HG02798 (cell line): ENCODE results near the gene SUMO3.

Experiments
- ATAC-seq: cut with Tn5 transposase; IDR thresholded peaks from one replicate; pipeline ENCODE4 v1.9.1; 2021; ENCODE audit warnings: mild to moderate bottlenecking; ENCODE audit not compliant: unreplicated experiment, poor library complexity

Gene SUMO3

GRCh38 chr21:44805859-44806258, 12.0 kb downstream of the SUMO3 start:
- no peak for ATAC-seq

DNA sequence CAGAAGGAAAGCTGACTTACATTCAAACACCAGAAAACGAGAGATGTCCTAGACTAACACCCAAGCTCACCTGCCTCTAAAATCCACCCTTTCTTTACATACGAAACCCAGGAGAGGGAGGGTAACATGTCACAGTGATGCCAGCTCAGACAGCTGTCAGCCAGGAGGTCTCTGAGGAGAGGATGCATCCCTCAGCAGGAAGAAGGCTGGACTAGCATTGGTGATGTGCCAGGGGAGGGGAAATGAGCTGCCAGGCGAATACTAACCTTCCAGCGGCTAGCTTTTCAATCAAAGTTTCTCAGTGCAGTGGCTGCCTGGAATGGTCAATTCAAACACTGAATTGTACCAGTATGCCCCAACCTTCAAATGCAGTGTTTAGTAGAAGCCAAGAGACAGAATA, 12.6 kb downstream of the SUMO3 start:
- no peak for ATAC-seq

- no peak for ATAC-seq
These were observed 13.1 kb downstream of the SUMO3 start for GRCh38 chr21:44804762-44805161.

GRCh38 chr21:44803651-44804050, 14.2 kb downstream of the SUMO3 start:
- ATAC-seq, result no peak

- ATAC-seq, result no peak
These were observed 15.3 kb downstream of the SUMO3 start for GRCh38 chr21:44802396-44803153.

DNA sequence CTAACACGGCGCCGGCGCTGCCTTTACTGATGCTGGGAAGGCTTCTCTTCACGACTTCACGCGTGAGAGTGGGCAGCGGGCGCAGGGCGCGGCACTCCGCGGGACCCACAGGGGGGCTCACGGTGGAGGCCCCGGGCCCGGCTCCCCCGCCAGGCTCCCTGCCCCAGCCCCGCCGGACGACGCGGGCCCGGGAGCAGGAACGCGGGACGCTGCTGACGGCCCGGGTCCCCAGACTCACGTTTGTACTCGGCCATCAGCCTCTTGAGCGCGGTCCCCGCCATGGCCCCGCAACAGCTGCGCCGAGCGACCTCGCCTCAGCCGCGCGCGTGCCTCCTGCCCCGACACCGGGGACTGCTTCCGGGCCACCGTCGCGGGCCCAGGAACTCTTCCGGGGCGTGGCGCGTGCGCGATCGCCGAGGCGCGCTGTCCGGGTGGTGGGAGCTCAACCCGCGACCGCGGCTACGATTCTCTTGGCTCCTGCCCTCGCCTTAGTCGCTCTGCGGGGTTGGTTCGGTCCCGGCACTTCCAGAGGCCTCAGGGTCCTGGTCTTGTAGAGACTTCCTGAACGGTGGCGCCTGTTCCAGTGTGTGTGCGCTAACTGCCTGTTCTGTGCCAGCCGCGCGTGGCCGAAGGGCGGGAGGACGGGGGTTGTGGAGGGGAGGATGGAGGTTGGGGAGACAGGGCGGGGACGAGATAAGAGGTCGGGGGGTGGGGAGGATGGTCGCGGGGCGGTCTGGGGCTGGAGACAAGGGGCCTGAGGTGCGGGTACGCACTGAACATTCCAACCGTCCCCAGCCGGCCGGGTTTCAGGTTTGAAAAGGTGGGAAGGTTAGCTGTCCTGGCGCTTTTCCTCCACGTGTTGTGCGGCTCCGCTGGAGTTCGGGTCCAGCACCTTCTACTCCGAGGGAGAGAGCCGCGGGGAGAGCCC, 16.1 kb downstream of the SUMO3 start, which contains the start of gene UBE2G2:
Gene UBE2G2, minus strand, starts transcription at position 353 of the 928 bp plus-strand sequence. Its CDS starts 72 bp downstream, at position 281.
- peak; percentile 86 for ATAC-seq

DNA sequence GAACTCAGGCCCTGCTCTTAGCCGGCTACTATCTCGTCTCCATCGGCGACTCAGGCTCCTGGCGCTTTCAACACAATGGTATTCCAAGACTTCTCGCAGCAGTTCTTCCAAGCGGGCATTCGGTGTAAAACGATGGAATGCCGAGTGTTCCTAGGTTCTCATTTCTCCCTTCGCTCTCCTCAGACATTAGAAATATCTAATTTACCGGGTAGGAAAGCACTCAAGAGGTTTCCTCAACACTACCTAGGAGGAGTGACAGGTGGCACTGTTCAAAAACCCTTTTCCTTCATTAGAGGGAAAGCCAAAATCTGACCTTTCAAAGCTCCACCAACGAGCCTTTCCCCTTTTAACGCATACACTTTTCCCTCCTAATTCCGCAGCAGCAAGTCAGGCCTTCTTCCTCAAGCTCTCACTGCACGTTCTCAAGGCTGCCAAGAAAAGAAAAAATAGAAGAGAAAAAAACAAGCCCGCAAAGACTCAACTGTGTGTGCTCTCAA, 16.8 kb downstream of the SUMO3 start:
- ATAC-seq, result no peak

- ATAC-seq, result no peak
These were observed 17.8 kb downstream of the SUMO3 start for GRCh38 chr21:44800103-44800502.

DNA sequence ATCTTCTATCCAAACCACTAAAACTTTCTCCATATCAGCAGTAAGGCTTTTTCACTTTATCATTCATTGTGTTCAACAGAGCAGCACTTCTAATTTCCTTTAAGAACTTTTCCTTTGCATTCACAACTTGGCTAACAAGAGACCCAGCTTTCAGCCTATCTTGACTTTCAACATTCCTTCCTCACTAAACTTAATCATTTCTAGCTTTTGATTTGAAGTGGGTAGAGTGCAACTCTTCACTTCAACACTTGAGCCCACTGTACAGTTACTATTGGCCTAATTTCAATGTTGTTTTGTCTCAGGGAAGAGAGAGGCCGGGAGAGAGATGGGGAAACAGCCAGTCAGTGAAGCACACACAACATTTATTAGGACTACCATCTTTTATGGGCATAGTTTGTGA, 18.2 kb downstream of the SUMO3 start:
- no peak for ATAC-seq

DNA sequence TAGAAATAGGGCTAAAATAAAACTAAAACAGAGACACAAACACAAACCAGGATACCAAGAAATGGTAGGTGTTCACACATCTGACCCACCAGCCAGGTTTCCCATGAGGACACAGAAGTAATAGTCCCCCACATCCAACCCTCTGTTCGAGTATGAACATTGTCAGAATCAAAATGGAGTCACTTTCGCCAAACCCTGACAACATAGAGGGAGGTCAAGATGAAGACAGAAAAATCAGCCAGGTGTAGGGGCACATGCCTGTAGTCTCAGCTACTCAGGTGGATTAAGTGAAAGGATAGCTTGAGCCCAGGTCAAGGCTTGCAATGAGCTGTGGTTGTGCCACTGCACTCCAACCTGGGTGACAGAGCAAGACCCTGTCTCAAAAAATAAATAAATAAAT, 20.1 kb downstream of the SUMO3 start:
- no peak for ATAC-seq

GRCh38 chr21:44795342-44795741, 22.5 kb downstream of the SUMO3 start:
- ATAC-seq, result no peak

DNA sequence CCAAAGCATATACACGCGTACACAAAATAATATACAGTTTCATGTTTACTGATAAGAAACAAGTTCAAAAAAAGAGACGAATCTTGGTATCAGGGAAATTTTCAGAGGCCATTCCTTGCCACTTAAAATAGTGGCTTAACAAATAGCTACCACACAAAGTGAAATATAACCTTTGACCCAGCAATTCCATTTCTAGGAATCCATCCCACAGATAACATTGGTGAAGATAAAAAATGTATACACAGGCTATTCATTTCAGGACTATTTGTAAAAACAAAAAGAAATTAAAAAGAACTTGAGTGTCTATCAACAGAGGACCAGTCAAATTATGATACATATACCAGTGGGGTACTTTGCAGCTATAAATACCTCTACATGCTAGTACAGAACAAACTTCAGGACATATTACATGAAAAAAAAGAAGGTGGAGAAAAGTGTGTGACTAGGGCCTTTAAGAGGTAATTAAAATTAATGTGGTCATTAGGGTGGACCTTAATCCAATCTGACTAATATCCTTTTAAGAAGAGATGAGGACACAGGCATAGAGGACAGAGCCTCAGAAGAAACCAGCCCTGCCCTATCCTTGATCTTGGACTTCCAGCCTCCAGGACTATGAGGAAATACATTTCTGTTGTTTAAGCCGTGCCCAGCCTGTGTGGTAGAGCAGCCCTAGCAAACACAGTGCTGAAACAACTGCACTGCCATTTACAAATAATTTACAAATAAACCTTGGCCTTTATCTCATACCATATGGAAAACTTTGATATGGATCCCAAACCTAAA, 24.1 kb downstream of the SUMO3 start:
- ATAC-seq, result no peak

DNA sequence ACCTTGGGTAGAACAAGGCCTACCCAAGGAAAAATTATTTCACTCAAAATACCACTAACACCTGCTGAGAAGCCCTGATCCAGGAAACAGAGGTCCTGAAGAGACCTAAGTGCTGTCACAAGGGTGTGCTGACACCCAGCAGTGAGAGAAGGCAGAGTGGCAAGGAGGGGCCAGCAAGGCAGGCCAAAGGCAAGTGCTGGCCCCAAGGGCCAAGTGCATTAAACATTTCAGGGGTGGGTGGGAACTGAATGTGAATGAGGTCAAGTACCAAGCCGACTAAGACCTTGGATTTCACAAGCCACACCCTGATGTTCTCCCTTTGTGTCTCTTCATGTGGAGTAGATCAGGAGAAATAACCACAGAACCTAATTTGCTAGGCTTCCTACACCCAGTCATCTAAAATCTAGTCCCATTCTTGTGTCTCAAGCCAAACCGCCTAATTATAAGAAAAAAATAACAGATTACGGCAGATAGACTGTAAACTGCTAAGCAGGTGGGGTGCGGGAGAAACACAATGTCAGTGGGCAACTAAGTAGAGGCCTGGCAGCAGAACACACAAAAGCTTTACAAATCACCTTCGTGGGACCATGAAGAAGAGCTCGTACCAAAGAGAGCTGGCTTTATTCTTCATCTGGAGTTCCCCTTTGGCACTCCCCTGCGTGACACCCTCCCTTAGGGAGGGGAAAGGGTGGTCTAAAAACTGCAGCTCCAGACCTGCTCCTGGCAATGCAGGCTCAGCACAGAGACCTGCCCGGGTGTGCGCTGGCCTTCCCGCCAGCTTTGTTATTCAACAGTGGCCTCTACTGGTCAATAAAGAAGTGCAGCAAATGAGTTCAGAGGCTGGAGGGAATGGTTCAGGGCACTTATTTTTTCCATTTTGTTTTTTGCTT, 24.9 kb downstream of the SUMO3 start:
- peak; percentile 68 for ATAC-seq

- ATAC-seq, result no peak
These were observed 25.9 kb downstream of the SUMO3 start for GRCh38 chr21:44791993-44792392.

DNA sequence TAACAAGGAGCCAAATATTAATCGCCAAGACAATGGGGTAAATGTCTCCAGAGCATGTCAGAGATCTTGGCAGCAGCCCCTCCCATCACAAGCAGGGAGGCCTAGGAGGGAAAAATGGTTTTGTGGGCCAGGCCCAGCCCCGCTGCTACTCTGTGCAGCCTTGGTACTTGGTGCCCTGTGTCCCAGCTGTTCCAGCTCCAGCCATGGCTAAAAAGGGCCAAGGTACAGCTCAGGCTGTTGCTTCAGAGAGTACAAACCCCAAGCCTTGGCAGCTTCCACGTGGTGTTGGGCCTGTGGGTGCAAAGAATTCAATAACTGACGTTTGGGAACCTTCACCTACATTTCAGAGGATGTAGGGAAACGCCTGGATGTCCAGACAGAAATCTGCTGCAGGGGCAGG, 26.6 kb downstream of the SUMO3 start:
- no peak for ATAC-seq

GRCh38 chr21:44790368-44790767, 27.5 kb downstream of the SUMO3 start:
- no peak for ATAC-seq

DNA sequence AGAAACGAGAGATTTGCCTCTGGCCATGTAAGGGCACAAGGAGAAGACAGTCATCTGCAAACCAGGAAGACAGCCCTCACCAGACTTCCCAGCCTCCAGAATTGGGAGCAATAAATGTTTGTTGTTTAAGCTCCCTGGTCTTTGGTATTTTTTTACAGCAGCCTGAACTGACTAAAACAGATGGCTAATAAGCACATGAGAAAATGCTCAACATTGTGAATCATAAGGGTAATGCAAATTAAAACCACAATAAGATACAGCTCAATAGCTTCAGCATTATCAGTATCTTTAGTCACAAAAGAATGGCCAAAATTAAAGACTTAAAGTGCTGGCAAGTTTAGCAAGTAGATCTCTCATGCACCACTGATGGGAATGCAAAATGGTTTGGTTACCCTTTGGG, 28.0 kb downstream of the SUMO3 start:
- no peak for ATAC-seq

DNA sequence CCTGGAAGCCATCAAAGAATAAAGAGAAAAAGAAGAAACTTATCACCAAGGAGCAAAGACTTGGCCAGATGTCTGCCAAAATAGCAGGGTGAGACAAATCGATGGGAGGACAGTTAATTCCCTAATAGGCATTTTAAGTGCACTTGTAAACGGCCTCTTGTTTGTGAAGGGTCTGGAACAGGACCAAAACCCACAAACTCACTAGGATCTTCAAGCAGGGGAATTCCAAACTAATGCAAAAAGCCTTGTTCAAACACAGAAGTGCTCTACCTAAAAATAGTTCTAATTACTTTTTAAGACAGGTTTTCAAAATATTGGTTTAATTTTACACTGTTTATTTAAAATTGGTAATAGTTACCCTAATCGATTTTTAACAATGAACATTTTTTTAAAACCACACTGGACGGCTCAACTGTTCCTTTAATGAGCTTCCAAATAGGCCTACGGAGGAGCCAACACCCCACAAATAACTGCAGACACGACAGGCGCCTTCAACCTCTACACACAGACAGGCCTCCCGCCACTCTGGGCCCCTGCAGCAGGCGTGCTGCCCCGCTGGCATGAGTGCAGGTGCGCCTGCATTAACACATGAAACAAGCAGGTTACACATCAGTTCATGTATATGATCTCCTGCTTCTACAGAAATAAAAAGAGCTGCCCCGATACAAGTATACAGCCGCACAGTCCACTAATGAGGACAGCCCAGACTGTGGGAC, 32.1 kb downstream of the SUMO3 start:
- ATAC-seq, result no peak

DNA sequence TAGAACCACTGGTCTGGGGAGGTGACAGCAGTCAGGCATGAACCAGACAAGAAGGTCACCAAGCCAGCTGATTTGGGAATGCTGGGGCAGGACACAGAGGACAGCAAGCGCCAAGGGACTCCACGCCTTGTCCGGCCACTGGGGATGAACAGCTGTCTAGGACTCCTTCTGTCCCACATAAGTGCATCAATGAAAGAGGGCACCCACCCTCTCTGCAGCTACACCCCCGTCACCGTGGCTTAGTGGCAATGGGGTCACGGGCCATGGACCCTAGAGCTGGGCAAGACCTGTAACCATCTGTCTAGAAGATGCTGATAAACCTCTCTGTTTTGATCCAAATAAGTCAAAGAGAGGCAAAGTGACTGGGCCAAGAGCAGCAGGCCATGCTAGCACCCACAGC, 33.1 kb downstream of the SUMO3 start:
- ATAC-seq, result no peak
